ENCODE data around the gene NR5A2.

Gene NR5A2

DNA sequence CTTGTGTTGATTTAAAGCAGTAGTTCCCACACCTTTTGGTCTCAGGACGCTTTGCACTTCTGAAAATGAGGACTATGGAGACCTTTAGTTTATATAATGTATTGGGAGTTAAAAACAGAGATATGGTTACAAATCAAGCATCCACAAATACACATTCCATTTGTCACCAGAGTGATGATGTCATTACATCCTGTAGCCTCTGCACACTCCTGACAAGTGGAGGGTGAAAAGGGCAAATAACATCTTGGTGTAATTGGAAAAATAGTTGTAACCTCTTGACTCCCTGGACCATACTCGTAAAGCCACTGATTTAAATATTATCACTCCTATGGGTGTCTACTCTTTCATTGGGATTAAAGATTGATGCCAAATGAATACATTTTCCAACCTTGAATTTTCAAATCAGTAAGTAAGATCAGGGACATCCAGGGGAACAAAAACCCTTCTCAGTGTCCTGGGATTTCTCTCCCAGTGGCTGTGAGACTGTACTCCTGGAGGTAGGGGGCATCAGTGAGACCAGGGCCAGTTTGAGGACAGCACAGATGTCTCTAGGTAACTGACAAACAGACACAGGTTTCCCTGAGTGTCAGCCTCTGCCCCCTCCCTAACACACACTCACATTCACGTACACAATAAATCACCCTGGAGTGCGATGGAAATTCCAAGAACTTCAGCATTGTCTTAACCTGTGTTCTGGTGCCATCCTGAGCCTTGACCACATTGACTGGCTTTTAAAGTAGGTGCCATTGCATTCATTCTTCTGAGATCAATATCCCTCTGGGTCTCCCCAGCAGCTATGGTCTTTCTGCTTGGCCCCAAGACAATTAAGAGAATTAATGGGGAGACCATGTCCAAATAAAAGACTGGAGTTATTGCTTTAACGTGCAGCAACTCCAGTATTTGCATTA, 63.0 kb downstream of the NR5A2 start:
- TF ChIP-seq, protein P1, sequence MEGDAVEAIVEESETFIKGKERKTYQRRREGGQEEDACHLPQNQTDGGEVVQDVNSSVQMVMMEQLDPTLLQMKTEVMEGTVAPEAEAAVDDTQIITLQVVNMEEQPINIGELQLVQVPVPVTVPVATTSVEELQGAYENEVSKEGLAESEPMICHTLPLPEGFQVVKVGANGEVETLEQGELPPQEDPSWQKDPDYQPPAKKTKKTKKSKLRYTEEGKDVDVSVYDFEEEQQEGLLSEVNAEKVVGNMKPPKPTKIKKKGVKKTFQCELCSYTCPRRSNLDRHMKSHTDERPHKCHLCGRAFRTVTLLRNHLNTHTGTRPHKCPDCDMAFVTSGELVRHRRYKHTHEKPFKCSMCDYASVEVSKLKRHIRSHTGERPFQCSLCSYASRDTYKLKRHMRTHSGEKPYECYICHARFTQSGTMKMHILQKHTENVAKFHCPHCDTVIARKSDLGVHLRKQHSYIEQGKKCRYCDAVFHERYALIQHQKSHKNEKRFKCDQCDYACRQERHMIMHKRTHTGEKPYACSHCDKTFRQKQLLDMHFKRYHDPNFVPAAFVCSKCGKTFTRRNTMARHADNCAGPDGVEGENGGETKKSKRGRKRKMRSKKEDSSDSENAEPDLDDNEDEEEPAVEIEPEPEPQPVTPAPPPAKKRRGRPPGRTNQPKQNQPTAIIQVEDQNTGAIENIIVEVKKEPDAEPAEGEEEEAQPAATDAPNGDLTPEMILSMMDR (conservative IDR thresholded peaks at IDR 0.05): peak; percentile 77
- peak overlapping the region; percentile 76 for H3K27ac ChIP-seq

DNA sequence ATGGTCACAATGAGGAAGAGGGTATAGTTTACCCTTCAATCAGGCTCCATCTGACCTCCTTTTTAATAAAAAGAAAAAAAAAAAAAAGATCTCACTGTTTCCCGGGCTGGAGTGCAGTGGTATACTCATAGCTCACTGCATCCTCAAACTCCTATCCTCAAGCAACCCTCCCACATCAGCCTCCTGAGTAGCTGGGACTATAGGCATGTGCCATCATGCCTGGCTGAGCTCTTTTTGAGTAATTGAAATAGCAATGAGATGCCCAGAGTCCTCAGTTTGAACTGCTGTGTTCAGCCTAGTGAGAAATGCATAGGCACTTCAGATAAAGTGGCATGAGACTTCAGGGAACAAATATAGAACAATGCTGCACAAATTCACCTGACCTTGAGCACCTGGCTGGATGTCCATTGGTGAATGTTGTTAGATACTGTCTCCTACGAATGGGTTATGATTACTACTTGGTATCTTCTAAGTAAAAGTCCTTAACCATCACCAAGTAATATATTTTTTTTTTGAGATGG, 67.6 kb downstream of the NR5A2 start:
- H3K27ac ChIP-seq: no peak overlapping the region
- TF ChIP-seq, protein P1 (conservative IDR thresholded peaks at IDR 0.05): no peak

DNA sequence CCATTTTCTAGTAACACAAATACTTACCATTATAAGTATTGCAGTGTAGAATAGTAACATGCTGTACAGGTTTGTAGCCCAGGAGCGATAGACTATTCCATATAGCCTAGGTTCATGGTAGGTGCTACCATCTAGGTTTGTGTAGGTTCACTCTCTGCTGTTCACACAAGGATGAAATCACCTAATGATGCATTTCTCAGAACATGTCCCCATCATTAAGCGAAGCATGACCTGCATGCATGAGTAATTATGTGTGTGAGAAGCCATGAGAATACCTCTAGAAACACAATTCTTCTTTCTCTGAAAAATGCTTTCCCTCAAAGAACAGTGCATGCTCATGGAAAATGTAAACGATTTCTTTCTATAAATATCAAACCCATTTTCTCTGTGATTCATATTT, 69.3 kb downstream of the NR5A2 start:
- TF ChIP-seq, protein P1 (conservative IDR thresholded peaks at IDR 0.05): no peak
- no peak overlapping the region for H3K27ac ChIP-seq

DNA sequence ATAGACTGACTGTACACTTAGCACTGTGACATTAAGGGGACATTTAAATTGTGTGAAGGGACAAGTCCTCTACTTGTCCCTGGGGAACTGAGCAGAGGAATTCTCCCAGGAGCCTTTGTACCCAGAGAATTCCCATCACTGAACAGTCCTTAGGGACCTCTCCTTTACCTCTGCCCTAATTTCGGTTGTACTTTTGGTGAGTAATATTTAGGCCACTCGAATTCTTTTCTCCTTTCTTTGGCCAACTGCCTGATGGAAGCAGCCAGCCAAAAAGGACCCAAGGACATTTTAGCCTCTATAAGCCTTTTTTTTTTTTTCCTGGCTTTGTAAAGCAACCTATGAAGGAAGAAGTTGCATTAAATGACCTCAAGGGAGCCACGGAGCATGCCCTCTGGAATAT, 71.5 kb downstream of the NR5A2 start:
- H3K27ac ChIP-seq: no peak overlapping the region
- TF ChIP-seq, protein P1 (conservative IDR thresholded peaks at IDR 0.05): no peak

DNA sequence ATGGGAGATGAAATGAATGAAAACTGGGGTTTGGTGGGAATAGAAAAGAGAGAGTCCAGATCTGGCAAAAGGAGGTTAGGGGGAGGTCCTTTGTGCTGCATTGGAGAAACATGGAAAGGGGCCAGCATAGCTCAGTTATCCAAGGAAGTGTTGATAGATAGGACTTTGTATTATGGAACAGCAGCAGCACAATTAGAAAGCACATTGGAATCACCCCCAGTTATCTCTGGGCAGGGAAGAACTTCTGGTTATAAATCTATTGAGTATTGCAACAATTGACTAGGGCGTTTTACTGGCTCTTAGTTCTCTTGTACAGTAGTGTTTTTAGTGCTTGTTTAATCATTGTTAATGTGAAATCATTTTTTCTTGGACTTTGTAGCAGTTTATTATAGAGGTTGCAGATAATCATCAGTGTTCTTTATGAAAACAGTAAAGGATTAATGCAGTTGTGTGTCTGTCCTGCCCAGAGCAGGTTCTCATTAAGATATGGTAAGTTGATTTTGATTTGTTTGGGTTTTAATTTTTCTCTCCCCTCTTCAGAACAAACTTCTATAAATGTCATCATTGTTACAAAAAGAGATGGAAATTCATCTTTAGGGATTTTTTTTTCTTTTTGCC, 76.6 kb downstream of the NR5A2 start:
- TF ChIP-seq, protein P1 (conservative IDR thresholded peaks at IDR 0.05): no peak
- peak overlapping the region; percentile 56 for H3K27ac ChIP-seq

DNA sequence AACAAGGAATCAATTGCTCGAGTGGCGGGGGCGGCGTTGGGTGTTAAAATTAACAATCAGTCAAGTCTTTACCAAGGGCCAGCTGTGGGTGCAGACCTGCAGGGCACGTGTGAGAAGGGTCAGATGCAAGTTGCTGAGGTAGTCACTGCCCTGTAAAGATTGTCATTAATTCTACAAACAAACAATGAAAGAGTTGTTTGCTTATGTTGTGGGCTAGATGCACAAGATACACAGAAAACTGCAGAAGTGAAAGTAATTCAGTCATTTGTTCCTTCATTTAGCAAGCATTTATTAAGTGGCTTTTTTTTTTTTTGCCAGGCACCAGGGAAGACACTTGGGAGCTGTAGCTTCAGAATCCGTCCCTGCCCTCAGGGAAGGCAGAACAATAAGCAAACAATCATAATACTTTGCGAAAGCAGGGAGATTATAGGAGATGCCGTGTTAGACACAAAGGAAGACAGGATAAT, 79.5 kb downstream of the NR5A2 start:
- TF ChIP-seq, protein P1 (conservative IDR thresholded peaks at IDR 0.05): no peak
- peak overlapping the region; percentile 56 for H3K27ac ChIP-seq

DNA sequence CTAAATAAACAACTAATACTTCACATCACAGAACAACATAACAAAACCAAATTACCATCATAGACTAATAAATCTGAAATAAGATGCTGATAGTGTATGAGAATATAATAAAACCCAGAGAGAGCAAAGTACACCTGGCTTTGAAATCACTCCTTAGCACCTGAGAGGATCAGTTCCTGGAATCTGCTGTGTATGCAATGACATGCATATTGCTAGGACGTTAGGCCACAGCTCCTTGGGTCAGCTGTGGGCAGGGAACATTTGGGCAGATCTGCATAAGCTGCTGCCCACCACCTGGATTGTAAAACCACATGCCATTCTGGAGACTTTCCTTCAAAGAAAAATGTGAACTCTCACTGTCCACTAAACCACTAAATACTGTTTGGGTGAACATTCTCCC, 81.1 kb downstream of the NR5A2 start:
- no peak overlapping the region for H3K27ac ChIP-seq
- TF ChIP-seq, protein P1 (conservative IDR thresholded peaks at IDR 0.05): no peak
